HEK293 (cell line): ENCODE results near the gene PCGF1.

Experiments
- CTCF ChIP-seq: fragments of 450-650 bp; formaldehyde crosslinking; IDR thresholded peaks from 2 replicates; pipeline ENCODE4 v1.5.1; 2016; ENCODE audit warnings: missing biosample characterization, missing genetic modification characterization
- ZBTB49 ChIP-seq: fragments of 450-650 bp; formaldehyde crosslinking; IDR thresholded peaks from 2 replicates; pipeline ENCODE4 v1.5.1; 2016; ENCODE audit warnings: missing biosample characterization, missing genetic modification characterization, low read depth

DNA sequence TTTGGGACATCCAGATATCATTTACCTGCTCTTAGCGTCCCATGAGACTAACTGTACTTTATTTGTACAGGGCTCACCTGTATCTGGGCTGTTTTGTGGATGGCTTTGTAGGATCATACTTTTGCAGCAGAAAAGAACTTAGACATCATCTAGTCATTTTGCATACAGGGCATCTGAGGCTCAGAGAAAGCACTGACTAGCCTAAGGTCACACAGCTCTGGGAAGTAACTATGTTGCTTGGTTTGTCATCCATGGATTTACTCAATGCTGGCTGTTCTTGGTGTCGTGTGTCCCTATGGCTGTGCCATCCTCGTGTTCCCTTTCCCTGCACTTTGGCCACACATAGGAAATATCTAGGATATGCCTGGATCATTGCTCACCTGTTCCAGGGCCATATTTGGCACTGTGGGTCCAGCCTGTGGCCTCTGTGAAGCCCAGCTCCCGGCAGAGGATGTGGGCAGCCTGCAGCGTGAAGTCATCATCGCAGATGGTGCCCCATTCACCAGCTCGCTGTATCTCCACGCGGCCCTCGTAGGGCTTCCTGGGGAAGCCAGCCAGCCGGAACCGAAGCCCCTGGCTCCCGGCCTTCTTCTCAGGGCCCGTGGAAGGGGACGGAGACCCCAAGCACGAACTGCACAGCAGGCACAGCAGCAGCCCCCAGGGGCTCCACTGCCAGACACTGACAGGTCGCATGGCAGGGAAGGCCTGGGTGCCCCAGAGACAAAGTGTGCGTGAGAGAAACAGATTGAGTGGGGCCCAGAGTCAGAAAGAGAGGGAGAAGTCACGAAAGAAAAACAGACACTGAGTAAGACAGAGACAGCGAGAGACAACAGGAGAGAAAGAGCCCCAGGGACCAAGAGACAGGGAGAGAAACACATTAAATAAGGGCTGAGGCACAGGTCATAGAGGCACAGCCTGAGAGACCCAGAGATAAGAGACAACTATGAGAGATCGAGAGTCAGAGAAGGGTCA is 44.7 kb upstream of the PCGF1 start:
- no peak for TF ChIP-seq ZBTB49 (tag by site-specific recombination)
- no peak for TF ChIP-seq CTCF
